ENCODE measurements around the gene ENAH.

DNA sequence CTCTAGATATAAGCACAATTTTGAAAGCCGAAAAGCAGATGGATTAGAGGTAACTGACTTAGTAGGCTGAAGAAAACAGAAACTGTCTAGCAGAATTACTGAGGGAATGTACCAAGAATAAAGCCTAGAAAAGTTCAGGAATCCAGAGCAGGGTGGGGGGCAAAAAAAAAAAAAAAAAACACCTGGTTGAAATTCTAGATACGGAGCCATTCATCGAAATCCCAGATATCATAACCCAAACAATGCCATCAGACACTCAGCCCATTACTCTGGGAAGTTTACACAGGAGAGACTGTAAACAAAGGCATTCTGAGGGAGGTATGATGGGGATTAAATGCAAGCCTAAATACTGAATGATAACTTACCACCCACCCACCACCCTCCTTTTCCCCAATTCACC is 45.6 kb downstream of the ENAH start:
- no peak for TF ChIP-seq POLR2AphosphoS5 (IDR thresholded peaks at IDR 0.05; ENCODE audit: low read depth, low read length)
- TF ChIP-seq, protein P1, sequence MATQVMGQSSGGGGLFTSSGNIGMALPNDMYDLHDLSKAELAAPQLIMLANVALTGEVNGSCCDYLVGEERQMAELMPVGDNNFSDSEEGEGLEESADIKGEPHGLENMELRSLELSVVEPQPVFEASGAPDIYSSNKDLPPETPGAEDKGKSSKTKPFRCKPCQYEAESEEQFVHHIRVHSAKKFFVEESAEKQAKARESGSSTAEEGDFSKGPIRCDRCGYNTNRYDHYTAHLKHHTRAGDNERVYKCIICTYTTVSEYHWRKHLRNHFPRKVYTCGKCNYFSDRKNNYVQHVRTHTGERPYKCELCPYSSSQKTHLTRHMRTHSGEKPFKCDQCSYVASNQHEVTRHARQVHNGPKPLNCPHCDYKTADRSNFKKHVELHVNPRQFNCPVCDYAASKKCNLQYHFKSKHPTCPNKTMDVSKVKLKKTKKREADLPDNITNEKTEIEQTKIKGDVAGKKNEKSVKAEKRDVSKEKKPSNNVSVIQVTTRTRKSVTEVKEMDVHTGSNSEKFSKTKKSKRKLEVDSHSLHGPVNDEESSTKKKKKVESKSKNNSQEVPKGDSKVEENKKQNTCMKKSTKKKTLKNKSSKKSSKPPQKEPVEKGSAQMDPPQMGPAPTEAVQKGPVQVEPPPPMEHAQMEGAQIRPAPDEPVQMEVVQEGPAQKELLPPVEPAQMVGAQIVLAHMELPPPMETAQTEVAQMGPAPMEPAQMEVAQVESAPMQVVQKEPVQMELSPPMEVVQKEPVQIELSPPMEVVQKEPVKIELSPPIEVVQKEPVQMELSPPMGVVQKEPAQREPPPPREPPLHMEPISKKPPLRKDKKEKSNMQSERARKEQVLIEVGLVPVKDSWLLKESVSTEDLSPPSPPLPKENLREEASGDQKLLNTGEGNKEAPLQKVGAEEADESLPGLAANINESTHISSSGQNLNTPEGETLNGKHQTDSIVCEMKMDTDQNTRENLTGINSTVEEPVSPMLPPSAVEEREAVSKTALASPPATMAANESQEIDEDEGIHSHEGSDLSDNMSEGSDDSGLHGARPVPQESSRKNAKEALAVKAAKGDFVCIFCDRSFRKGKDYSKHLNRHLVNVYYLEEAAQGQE (IDR thresholded peaks at IDR 0.05; ENCODE audit: insufficient read depth in 1 of 2, low read depth in 2 of 2, low read length in 2 of 2) = no peak
